Fibroblast of pulmonary artery (primary cell): ENCODE data around the gene C4orf51.
A peak's percentile ranks its signal among the peaks of the same experiment; 100 is the strongest.

ENCODE experiments used
- DNase-seq: peaks from one replicate; pipeline ENCODE4 v3.0.0-alpha.2; 2010; ENCODE audit warnings: low read depth
- H3K4me3 ChIP-seq: replicated peaks from 2 replicates; pipeline ENCODE4 v1.5.1; 2011; ENCODE audit warnings: low read depth, mild to moderate bottlenecking, control low read depth, low read length, moderate library complexity
- TF ChIP-seq, protein P1 (sequence below): IDR thresholded peaks from 2 replicates; pipeline ENCODE4 v1.5.1; 2011; ENCODE audit warnings: mild to moderate bottlenecking, control low read depth, low read length, inconsistent platforms; ENCODE audit errors: missing control alignments

The C4orf51 gene

DNA sequence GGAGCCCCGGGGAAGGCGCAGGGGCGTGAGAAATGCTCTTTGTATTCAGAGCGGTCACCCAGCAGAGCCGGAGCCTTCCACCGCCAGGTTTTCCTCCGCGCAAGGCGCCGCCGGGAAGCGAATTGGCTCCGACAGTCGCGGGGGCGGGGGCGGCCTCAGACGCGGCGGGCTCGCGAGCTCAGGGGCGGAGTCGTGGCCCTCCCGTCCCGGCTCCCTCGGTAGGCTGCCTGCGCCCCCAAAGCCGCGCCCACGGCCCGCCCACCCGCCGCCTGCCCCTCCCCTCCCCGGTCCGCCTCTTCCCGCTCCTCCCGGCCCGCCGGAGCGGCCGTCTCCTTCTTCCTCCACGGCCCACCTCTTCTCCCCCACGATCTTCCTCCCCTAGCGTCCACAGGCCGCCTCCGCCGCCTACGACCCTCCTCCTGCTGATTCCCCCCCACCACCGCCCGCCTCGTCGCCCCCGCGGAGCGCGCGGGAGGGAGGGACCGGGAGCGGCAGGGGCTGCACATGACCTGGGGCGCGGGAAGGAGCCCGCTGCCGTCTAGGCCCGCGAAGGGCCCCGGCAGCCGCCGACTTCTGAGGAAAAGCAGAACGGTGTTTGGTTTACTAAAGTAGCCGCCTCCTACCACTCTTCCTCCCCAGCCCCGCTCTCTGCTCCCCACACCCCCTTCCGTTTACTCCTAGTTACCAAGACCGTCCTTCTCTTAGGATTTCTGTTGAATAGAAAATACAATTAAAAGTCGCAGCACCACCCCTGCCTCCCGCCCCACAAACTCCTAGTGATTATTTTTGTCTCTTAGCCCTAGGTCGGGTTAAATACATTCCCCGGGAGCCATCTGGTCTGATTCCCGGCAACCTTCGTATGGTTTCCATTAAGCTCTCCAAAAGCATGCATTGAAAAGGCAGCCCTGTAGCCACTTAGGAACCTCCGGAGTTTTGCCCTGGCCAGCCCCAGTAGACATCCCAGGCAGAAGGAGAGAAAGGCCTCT is 53.2 kb downstream of the C4orf51 start:
- H3K4me3 ChIP-seq = peak overlapping the region; percentile 53
- TF ChIP-seq, protein P1, sequence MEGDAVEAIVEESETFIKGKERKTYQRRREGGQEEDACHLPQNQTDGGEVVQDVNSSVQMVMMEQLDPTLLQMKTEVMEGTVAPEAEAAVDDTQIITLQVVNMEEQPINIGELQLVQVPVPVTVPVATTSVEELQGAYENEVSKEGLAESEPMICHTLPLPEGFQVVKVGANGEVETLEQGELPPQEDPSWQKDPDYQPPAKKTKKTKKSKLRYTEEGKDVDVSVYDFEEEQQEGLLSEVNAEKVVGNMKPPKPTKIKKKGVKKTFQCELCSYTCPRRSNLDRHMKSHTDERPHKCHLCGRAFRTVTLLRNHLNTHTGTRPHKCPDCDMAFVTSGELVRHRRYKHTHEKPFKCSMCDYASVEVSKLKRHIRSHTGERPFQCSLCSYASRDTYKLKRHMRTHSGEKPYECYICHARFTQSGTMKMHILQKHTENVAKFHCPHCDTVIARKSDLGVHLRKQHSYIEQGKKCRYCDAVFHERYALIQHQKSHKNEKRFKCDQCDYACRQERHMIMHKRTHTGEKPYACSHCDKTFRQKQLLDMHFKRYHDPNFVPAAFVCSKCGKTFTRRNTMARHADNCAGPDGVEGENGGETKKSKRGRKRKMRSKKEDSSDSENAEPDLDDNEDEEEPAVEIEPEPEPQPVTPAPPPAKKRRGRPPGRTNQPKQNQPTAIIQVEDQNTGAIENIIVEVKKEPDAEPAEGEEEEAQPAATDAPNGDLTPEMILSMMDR = no peak
- DNase-seq = peak; percentile 95

DNA sequence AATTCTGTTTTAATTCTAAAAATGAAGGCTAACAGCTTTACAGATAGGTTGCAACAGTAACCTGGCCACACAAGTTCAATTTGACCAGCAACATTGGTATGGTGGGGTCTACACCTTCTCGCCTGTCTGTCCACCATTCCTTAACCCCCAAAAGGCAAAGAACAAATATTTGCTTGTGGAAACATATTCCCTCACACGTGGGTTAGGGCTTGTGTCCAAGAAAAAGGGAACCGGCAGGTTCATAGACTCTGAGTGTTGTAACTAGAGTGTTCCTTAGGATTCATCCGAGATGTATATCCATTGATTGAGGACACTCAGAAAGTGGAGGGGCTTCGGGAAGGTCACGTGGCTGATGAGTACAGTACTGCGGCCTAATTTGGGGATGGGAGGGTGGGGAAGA is 54.1 kb downstream of the C4orf51 start:
- TF ChIP-seq, protein P1 = no peak
- H3K4me3 ChIP-seq = peak overlapping the region; percentile 13
- DNase-seq = peak; percentile 17

DNA sequence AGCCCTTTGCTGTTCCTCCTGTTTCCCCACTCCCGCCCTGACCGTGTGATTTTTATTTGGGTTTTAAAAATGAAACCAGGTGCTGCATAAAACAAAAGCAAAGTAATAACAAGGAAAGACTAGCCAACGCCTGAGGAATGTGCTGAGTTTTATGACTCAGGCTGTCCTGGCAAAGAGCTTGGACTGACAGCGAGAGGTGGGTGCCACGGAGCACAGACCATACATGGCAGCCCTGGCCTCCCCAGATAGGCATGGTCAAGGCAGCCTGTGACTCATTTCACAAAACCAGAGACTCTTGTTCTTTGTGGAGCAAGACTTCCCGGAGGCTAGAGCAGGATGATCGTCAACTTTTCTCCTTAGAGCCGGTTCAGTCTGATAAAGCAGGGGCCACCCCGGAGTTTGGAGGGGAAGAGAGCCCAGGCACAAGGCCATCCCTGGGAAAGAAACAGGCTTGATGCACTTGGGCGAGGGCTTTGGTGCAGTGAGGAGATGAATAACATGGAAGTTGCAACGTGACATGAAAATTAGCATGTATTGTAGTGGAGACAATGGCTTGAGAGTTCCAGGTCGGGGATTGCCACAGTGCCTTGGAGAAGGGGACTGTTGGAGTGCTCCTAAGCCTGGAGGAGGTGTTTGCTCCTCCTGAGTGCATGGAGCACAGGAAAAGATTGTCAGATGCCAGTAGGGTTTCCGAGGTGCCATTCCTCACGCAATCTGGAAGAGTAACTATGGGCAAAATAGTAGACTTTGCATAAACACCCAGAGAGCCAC is 54.8 kb downstream of the C4orf51 start:
- DNase-seq = peak; percentile 97
- H3K4me3 ChIP-seq = peak overlapping the region; percentile 13
- TF ChIP-seq, protein P1 = no peak

DNA sequence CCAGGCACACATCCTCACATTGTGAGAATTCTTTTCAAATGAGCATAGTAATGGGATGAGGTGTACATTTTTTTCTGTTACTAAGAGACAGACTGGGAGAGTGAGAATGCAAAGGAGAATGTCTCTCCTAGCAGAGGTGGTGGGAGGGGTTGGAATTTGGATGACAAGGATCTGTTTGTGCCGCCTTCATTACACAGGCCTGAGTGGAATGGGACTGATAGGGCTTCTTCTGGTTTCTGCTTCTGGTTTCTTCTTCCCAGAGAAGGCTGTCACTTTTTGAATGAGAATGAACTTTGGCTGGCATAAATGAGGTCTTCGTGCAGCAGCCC is 55.4 kb downstream of the C4orf51 start:
- peak; percentile 94 for DNase-seq
- H3K4me3 ChIP-seq = no peak overlapping the region
- TF ChIP-seq, protein P1 = no peak

- DNase-seq = no peak
- TF ChIP-seq, protein P1 = no peak
- no peak overlapping the region for H3K4me3 ChIP-seq
Observed at GRCh38 chr4:145735827-145736226, 55.9 kb downstream of the C4orf51 start.

GRCh38 chr4:145736241-145736831 is 56.4 kb downstream of the C4orf51 start:
- peak; percentile 59 for DNase-seq
- H3K4me3 ChIP-seq = no peak overlapping the region
- TF ChIP-seq, protein P1 = no peak
